GM13977 (cell line): ENCODE data around the gene CRISPLD2.

Experiments used
- DNase-seq: peaks from one replicate; pipeline ENCODE4 v3.0.0; 2012; ENCODE audit warnings: low spot score
- in situ Hi-C: fragments of 300-500 bp; cut with MboI; formaldehyde crosslinking; loops from one replicate; pipeline ENCODE4 v1.12.0; 2022; ENCODE audit warnings: low sequenced_read_pairs, low pct_unique_long_range_greater_than_20kb, mixed read lengths, inconsistent platforms; ENCODE audit not compliant: unreplicated experiment
- TF ChIP-seq, protein P1 (sequence below): IDR thresholded peaks from 2 replicates; pipeline ENCODE4 v1.5.1; 2012; ENCODE audit warnings: mild to moderate bottlenecking, control low read depth; ENCODE audit not compliant: insufficient read depth; ENCODE audit errors: extremely low read depth, missing control alignments

Gene CRISPLD2

DNA sequence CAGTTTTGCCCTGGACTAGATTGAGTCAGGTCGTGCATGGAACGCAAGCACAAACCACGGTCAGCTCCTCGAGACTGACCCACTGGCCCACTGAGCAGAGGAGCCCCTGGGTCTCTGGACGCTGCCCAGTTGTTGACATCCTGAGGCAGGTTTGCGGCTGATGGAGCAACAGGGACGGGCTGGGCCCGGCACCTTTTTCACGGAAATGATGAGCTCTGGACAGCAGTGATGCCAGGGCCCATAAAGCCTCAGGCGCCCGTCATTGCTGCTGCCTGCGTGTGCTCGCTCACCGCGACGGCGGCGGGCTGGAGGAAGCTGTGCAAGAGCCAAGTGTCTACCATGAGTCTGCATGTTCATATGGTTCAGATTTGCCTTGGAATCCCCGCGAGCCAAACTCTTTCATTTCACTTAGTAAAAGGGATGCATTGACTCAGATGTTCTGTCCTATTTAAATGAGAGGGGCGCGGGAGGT is 30.8 kb upstream of the CRISPLD2 start:
- no peak for DNase-seq
- in situ Hi-C loops: no loop called here

DNA sequence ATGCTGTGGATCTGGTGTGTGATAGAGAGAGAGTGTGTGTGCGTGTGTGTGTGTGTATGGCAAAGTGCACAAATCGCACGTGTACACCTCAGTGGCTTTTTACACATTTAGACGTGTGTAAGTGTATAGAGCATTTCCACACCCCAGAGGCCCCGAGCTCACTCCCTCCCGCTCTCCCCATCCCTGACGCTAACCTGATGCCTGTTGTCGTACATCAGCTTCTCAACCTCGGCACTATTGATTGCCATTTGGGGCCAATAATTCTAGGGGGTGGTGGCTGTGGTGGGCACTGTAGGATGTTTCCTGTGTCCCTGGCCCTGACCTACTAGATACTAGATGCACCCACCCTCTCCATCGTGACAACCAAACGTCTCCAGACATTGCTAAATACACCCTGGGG is 30.4 kb upstream of the CRISPLD2 start:
- in situ Hi-C loops: no loop called here

More for the DNA sequence above, 30.8 kb upstream of the CRISPLD2 start:
- TF ChIP-seq, protein P1, sequence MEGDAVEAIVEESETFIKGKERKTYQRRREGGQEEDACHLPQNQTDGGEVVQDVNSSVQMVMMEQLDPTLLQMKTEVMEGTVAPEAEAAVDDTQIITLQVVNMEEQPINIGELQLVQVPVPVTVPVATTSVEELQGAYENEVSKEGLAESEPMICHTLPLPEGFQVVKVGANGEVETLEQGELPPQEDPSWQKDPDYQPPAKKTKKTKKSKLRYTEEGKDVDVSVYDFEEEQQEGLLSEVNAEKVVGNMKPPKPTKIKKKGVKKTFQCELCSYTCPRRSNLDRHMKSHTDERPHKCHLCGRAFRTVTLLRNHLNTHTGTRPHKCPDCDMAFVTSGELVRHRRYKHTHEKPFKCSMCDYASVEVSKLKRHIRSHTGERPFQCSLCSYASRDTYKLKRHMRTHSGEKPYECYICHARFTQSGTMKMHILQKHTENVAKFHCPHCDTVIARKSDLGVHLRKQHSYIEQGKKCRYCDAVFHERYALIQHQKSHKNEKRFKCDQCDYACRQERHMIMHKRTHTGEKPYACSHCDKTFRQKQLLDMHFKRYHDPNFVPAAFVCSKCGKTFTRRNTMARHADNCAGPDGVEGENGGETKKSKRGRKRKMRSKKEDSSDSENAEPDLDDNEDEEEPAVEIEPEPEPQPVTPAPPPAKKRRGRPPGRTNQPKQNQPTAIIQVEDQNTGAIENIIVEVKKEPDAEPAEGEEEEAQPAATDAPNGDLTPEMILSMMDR: no peak

DNA sequence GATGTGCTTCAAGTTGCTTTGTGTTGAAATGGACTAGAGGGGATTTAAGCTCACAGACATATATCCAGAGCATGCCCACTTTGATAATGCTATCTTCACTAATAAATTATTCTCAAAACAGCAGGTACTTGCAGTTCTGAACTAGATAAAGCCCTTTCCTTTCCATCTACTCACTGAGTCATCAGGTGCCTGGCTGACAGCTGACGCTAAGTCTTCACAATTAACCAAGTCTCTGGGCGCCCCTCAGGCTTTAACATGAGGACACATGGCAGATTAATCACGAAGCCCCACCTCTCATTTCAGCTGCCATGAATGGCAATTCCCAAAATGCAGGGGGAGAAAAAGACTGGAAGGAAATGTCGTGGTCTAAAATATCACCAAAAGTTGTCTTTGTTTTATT is 29.5 kb upstream of the CRISPLD2 start:
- TF ChIP-seq, protein P1: no peak
- in situ Hi-C loops: no loop called here
- DNase-seq: no peak

More for the DNA sequence above, 30.4 kb upstream of the CRISPLD2 start:
- TF ChIP-seq, protein P1: no peak
- DNase-seq: no peak

DNA sequence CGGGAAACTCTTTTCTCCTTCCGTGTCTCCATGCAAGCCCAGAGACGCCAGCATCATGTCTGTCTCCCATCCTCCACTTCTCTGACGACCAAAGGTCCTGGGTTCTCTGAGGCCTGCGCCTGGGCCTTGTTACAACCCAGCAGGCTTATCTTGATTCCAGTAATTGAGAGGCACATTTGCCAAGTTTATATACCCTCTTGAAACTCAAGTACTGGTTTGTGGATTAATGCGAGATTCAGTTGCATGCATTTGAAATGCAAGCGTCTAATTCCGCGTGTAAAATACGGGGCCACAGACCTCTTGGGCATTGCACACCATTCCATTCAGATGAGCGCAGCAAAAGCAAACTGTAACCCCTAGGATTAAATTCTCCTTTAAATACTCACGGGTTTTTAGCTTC is 28.7 kb upstream of the CRISPLD2 start:
- no peak for DNase-seq
- TF ChIP-seq, protein P1: no peak

DNA sequence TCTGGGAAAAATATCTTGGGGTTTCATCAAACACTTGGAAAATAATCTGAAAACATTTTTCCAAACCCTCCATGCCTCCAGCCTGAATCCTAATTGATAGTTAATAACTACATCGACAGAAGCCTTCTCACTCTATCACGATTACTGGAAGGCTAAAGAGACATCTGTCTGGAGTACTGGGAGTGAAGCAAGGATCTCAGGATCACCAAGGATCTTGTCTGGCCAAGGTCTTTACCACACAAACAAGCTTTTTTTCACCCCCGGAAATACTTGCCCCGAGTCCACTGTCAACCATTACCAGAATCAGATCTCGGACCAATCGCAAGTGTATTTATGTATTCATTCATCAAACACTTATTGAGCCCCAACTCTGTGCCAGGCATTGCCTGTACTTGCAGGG is 28.3 kb upstream of the CRISPLD2 start:
- TF ChIP-seq, protein P1: no peak
- in situ Hi-C loops: no loop called here

More for the DNA sequence above, 28.7 kb upstream of the CRISPLD2 start:
- in situ Hi-C loops: no loop called here

DNA sequence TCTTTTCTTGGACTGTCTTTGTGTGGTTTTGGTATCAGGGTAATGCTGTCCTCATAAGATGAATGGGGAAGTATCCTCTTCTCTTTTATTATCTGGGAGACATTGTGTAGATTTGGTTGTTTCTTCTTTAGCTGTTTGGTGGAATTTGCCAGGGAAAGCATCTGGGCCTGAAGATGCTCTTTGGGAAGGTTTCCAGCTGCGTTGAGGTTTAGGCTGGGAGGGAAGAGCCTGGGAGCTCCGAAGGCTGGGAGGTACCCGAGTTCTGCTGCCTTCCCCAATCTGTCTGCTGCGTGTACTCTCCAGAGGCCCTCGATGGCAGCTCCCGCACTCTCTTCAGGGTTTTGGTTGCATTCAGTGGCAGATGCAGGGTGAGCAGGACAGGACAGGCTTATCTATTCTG is 25.6 kb upstream of the CRISPLD2 start:
- TF ChIP-seq, protein P1: no peak
- no peak for DNase-seq
- in situ Hi-C loops: no loop called here

More for the DNA sequence above, 28.3 kb upstream of the CRISPLD2 start:
- DNase-seq: no peak

DNA sequence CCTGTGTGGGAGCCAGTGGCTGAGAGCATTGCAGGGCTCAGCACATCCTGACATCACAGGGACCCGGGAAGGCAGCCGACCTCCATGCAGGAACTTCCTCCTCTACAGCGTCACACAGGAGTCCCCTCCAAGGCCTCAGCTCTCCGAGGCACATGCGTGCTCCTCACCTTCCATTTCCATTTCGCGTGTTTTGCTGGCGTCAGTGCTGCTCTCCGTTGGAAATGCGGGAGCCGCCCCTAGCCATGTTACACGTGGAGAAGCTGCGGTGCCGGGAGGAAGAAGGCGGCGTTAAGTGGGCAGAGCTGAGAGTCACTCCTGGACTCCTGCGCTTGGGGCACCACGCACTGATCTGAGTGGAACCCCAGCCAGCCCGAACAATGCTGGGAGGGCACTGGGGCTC is 25.2 kb upstream of the CRISPLD2 start:
- DNase-seq: no peak
- in situ Hi-C loops: no loop called here
- TF ChIP-seq, protein P1: no peak
